Measurements from ENCODE around the gene DIAPH2.

Gene DIAPH2

DNA sequence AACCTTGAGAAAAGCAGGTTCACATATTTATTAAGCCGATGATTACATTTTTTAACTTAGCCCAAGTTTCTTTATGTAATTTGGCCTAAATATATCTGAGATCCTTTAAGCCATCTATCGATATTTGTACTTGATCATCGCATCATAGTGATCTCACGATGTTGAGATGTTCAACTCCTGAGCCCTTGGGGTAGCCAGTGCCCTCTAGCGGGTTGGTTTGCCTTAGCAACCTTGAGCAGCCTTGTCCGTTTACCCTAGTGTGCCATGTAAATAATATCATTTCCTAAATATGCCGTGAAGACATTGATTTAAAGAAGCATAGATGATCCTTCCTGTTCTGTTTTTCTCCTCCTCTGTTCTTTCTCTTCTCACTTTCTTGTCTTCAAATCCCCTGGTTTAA, 631.3 kb downstream of the DIAPH2 start:
- no peak for DNase-seq

DNA sequence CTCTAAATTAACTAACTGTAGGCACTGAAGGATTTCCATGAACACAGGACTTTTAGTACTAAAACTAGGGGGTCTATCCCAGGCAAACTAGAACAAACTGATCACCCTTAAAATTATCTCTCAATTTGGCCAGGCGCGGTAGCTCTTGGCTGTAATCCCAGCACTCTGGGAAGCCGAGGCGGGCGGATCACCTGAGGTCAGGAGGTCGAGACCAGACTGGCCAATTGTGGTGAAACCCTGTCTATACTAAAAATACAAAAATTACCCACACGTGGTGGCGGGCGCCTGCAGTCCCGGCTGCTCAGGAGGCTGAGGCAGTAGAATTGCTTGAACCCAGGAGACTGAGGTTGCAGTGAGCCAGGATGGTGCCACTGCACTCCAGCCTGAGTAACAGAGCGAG, 635.7 kb downstream of the DIAPH2 start:
- no peak for DNase-seq

DNA sequence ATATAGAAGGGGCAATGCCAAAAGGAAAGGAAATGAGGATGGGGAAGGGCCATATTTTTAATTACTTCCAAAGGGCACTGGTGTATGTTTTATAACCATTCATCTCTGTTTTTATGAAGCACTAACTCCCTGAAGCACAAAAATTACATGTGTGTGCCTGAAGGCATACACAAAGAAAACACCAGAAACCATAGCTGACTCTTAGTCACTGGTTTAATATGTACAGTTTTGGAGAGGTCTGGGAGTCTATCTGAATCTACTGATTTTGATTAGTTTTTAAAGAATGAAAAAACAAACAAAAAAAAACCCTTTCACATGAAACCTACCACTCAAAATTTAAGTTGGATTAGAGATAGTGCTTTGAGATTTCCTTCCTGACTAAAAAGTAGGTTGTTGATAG, 637.8 kb downstream of the DIAPH2 start:
- no peak for DNase-seq

DNA sequence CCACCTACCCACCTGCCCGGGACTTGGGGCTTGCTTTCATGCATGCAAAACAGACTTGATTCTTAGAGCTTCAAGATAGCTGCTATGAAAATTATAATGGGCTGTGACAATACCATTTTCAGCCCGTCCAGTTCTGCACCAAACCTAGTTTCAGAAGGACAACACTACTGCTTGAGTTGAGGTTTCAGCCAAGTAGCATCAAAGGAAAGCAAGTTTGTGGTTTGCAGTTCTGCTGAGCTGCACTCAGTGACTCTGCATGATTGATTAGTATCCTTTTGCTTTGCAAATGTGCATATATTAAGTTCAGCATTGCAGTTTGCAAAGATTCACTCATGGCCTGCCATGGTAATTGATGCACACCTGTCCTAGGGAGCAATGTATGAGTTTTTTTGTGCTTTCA, 641.8 kb downstream of the DIAPH2 start:
- no peak for DNase-seq

DNA sequence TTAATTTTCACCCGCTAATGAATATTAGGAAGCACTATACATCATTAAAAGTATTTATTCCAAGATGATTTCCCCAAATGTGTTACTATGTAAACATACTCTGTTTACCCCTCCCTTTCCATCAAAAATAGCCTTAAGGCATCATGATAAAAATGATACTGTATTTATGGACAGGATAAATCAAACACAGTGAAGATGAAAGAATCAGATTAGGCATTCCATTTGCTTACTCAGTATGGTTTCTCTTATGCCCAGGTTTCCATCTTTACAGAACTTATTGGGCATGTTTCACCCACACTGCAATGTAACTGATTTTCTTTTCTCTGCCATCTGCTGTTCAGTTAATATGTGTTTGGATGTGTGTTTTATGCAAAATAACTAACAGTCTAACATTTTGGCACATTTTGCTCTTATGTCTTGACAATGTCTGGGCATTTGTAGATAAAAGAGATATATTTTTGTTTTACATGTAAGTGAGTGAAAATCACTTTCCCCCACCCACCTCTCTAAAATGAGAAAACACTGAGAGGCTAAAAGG, 644.3 kb downstream of the DIAPH2 start:
- DNase-seq = no peak

DNA sequence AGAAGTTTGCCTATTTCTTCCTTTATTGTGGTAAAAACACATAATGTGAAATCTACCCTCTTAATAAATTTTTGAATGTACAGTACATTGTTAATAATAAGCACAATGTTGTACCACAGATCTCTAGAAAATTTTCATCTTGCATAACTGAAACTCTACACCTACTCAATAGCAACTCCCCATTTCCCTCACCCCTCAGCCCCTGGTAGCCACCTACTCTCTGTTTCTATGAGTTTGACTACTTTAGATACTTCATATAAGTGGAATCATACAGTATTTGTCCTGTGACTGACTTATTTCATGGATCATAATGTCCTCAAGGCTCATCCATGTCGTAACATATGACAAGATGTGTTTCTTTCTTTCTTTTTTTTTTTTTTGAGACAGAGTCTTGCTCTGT, 645.5 kb downstream of the DIAPH2 start:
- no peak for DNase-seq

DNA sequence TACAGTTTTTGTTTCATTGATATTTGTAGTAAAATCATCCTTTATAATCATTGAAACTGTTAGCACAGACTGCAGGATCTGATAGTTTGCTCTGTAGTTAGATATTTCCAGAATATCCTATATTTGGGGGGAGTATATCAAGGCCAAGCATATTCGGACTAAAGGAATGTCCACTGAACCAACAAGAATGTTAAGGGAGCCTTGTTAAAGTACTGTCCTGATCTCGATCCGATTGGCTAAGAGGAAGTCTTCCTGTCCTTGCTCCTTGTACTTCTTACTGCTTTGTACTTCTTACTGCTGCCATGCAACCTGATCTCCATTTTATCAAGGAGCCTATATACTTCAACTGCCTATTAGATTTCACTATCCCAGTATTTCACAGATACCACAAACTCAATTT, 648.3 kb downstream of the DIAPH2 start:
- no peak for DNase-seq

DNA sequence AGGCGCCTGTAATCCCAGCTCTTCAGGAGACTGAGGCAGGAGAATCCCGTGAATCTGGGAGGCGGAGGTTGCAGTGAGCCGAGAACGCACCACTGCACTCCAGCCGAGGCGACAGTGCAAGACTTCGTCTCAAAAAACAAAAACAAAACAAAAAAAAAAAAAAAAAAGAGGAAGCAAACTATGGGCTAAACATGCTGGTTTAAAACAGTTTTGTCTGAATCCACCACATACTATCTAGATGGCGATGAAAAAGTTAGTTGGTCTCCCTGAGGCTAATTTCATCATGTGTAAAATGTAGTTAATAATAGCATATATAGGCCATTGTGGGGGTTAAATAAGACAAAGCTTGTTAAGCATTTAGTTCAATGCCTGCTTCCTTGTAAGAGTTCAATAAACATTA, 650.2 kb downstream of the DIAPH2 start:
- no peak for DNase-seq

DNA sequence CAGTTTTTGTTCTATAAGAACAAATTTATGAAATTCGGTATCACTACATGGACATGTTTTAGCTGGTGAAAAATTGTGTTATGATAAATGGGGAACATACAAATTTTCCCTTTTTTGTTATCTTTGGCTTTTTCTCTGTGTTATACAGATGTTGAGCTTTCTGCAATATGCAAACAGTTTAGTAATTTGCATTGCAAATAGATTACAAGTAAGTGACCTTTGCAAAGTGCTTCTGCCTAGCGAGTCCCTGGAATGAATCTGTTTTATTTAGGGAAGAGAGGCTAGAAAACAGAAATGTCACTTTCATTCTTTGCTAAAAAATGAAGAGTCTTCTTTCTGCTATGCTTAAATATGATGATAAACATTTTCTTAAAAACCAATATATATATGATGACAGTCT, 660.1 kb downstream of the DIAPH2 start:
- no peak for DNase-seq

DNA sequence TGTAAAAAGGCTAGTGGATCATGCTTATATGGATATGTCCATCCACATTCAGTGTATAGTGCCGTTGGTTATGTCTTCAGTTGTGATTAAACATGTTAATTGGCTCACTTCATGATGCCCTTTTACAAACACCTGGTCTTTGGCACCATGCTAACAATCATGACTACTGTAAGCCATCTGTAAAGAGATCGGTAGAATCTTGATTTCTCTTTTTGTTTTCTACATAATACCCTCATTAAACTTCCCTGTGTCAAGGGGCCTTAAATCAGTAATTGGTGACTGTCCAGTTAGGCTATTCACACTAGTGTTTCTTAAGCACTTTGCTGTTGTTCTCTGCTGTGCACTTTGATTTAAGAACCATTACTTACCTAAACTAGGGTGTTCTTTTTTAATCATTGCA, 674.3 kb downstream of the DIAPH2 start:
- DNase-seq = no peak

DNA sequence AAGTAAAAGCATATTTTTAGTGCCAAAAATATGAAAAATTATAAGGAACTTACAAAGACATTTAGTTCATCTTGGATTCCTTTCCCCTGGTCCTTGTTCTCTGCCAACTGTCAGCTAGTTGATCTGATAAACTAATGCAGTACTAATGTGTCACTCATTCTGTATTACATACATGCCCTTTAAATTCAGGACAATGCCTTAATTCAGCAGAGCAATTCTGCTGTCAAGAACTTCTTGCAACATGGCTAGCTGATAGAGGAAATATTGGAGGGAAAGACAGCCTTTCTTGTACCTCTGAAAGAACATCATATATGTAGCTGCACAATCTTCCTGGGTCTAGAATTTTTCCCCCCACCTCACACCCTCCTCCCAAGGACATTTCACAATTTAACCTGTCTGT, 679.2 kb downstream of the DIAPH2 start:
- no peak for DNase-seq

DNA sequence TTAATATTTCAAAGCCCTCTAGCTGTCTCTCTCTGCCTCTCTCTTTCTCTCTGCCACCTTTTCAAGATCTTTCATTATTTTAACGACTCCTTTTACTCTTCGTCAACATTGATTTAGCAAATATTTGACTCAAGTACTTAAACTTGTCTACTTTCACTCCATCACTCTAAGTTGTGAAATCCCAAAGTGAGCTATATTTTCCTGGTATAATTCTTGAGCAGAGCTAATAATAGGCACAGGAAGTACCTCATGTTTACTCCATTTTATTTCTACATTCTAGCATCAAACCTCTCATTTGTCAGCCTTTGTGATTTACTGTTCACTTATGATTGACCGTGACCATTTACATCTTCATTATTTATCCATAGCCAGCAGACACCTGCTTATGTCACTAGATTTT, 681.6 kb downstream of the DIAPH2 start:
- no peak for DNase-seq

DNA sequence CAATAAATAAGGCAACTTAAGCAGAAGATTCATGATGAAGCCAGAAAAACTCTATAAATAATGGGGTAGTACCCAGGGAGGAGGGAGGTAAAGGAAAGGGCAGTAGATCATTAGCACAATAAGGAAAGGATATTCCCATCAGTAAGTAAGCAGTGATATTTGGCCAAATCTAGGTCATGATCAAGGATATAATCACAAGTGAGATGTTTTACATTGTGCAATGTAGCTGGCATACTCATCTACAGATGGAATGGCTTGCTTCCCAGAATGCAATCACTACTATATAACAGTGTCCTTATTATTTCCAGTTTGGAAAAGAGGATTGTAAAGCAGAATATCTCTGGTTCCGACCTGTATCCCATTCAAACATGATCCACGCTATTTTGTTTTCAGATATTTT, 682.5 kb downstream of the DIAPH2 start:
- no peak for DNase-seq

DNA sequence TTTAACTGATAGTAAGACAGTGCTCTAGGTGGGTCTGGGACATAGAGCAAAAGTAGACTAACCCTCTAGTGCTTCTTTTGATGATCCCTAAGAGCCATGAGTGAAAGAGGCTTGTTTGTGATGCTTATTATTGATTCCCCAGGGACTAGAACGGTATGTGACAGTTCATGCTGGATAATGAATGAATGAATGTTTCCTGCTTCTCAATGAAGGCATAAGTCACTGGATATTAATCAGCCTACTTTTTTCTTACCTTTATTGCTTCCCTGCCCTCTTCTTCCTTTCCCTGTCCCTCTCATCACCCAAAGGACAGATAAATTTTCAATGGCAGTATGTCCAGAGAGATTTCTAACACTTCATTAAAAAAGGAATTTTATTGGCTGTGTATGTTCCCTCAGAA, 685.3 kb downstream of the DIAPH2 start:
- DNase-seq = no peak

DNA sequence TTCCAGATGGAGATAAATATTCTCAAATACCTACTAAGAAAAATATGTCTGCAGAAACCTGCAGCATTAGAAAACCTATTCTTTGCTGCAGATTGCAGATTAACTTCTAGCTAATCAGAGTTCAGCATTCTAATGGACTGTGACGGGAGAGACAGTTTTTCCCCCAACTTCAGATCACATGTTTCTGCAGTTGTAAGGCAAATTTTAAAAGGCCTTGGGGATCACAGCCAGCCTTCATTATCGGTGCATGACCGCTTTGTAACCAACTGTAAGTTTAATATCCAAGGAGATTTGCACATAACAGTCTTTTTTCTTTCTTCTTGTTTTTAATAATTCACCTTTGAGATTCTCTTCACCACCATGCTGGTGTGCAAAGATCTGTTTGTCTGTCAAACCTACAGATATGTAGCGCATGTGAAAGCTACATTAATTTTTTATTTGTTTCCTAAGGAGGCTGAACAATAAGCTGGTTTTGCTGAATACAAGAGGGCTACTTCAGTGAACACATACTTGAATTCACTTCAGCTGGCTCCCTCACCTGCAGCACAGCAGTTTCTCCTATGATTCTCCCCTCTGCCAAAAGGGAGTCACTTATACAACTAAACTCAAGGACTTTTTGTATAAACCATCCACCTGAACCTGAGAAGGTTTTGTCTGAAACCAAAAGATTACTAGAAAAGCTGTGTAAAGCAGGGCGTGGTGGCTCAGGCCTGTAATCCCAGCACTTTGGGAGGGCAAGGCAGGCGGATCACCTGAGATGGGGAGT, 687.5 kb downstream of the DIAPH2 start:
- DNase-seq = no peak

DNA sequence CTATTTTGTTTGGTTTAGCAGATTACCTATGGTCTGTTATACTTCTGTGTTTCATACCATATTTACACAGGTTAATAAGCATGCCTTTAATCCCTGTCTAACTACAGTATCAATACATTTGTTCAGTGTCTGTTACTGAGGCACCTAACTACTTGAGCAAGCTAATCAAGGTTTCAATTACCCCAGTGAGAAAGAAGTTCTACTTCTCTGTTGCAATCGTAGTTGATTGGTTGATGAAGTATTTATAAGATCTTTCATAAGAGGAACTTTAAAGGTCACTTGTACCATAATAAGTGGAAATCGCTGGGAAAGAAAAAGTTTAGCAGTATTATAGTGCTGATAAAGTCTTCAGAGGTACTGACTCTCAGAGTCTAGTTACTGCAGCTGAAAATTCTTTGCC, 689.6 kb downstream of the DIAPH2 start:
- no peak for DNase-seq

DNA sequence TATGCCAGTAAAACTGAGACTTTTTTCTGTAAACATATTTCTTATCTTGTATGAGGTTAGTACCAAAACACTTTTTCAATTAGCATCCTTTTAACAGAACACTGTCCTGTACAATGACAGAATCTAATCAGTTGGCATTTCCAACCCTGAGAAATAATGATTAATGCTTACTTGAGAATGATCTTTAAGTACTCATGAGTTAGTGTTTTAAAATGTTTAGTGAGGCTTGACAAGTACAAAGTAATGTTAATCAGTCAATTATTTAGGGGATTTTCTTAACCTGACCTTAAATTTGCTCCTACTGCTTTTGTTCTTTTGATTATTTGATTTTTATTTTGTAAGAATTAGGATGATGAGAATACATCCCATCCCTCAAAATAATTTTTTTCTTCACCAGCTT, 695.6 kb downstream of the DIAPH2 start:
- no peak for DNase-seq

DNA sequence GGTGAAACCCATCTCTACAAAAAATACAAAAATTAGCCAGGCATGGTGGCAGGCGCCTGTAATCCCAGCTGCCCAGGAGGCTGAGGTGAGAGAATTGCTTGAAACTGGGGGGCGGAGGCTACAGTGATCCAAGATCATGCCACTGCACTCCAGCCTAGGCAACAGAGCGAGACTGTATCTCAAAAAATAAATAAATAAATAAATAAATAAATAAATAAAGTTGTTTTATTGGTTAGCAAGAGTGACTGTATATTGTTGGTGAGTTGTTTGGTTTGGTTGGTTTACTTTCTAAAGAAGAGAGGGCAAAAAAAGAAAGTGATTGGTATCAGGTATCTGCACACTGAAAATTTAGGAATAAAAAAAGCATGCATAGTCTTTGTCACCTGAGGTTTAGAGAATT, 700.0 kb downstream of the DIAPH2 start:
- no peak for DNase-seq

DNA sequence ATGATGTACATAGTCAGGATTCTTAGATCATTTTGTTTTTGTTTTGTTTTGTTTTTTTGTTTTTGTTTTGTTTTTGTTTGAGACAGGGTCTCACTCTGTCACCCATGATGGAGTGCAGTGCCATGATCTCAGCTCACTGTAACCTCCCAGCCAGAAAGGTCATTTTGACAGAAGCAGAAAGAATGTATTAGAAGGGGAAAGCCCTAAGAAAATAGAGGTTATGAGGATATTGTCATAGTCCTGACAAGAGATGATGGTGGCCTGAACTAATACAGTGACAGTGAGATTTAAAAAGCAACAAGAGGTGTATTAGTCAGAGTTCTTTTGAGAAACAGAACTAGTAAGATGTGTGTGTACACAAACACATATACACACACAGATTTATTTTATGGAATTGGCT, 702.4 kb downstream of the DIAPH2 start:
- no peak for DNase-seq

DNA sequence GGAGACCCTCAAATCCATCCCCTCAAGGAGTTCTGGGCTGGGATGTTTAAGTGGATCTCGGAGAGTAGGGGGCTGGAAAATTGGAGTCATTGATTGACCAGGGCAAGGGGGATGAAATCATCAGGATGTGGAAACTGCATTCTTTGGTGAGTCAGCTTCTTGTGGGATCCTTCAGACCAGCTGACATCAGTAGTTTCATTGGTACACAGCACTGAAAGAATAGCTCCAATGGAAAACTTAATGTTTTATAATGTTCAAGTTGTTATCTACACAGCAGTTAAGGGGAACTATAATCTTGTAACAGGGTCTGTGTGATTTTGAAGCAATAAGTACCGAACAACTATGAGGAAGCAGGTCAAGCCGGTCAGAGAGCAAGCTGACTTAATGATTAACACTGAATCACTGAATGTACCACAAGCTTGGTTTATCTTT, 705.1 kb downstream of the DIAPH2 start:
- no peak for DNase-seq

DNA sequence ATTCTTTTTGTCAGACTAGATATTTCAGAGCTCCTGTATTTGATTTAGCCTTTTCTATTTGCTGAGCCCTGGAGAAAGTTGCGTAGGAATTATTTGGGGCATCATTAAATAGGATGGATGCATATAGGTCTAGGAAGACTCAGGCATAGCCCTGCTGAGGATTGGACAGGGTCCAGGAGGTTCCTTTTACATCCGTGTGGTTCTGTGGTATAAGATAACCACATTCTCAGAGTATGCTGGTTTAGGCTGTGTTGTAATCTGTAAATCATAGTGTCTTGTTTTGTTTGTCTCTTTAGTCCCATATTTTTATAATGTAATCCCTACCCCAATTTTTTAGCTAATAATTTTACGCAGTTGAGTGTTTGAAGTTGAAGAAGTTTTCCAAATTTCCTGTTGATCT, 712.7 kb downstream of the DIAPH2 start:
- DNase-seq = no peak

DNA sequence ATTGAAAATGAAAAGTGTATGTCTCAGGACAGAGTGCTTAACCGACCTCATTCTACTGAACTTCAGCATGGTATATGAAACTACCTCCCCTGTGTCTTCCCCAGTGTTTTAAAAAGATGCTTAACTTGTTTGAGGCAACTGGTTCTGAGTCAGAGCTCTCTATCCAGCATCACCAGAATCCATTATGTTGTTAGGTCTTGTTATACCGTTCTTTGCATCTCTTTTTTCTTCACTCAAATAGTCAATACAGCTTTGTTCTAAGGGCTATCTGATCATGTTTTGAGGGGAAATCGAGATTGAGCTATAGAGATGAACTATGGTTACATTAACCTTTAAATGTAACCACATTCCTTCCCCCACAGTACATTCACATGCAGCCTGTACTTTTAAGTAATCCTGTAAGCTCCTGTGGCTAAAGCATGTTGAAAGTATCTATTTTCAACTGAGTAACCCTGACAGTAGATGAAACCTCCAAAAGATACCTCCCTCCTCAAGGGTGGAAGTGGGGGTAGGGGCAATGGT, 713.4 kb downstream of the DIAPH2 start:
- DNase-seq = no peak

DNA sequence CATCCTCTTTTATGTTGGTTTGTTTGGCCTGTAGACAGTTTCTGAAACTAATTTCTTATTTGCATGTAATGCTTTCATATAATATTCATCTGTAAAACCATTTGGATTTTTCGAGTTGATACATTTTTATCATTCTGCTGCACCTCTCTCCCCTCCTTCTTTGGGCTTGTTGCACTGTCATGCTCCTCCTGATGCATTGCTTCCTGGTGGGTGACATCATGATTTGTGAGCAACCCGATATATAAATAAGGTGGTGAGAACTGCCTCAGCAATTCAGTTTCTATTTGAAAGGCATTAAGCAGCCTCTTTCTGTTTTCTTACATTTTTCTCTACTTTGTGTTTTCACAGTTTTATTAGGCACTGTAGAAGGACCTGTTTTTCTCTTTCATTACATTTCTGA, 714.8 kb downstream of the DIAPH2 start:
- no peak for DNase-seq

DNA sequence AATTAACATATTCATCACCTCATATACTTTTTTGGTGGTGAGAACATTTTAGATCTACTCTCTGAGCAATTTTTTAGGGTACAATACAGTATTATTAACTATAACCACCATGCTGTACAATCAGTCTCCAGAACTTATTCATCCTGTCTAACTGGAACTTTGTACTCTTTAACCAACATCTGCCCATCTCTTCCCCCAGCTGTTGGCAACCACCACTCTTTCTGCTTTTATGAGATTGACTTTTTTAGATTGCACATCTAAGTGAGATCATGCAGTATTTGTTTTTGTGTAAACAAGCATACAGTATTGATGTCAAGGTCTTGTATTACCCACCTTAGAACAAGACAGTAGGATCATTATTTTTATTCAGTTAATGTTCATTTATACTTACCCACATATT, 715.9 kb downstream of the DIAPH2 start:
- DNase-seq = no peak

DNA sequence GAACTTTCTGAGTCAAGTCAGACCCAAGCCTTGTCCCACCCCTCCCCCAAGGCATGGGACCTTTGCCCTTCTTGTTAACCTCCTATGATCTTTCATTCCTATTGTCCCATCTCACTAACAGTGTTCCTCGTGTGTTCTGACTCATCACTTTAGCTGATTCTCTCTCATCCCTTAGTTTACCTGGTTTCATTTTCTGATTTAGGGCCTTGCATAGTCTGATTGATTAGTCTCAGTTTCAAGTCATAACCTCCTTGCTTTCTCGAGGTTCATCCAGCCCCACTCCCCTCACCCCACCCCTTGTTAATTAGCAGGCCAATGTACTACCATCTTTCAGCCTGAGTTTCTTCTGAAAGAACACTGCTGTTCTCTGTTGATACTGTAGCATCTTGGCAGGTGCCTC, 716.5 kb downstream of the DIAPH2 start:
- DNase-seq = no peak

All from stimulated activated CD8-positive, alpha-beta memory T cell treated with anti-CD3 and anti-CD28 coated beads, Interleukin-4, amount 100 ng/mL, for 48 hours (primary cell).